ENCODE data around the gene FRYL. TPM values are rescaled to one million over a fixed set of nuclear protein-coding genes. Genes with fewer than 3 reads are reported as not detected.

The FRYL gene
- total and polyA plus RNA-seq, 5 donors from 2014 or later = 27.5 to 135 (median 34.0) TPM

GRCh38 chr4:48664938-48665337 is 115.1 kb downstream of the FRYL start:
- Histone ChIP-seq H3K36me3 (ENCODE audit: control insufficient read depth, insufficient read depth, low read length) (no peaks in the 10 kb centered on the region), H3K27ac (ENCODE audit: insufficient read depth, low read length, poor library complexity, severe bottlenecking) (no peak overlapping the region), H3K4me1 (ENCODE audit: control insufficient read depth, insufficient read depth, low read length, poor library complexity, severe bottlenecking) (peaks cover 9% of the 10 kb centered on the region), H3K27me3 (ENCODE audit: control insufficient read depth, insufficient read depth, low read length) (no peaks in the 10 kb centered on the region), H3K9me3 (ENCODE audit: control insufficient read depth in 2 of 2, low read length in 2 of 2) (no peaks in the 10 kb centered on the region), H3K4me3 (ENCODE audit: low read depth, low read length) (no peak overlapping the region)
- peaks cover 38 to 66% (median 43%) of the 10 kb centered on the region in 4 donors for H3K4me1 Mint-ChIP-seq
- ATAC-seq (ENCODE audit: low read depth in 2 of 2) = no peak
- H3K9me3 Mint-ChIP-seq = peaks cover 0 to 11% (median 2%) of the 10 kb centered on the region in 7 donors
- peaks cover 20% of the 10 kb centered on the region for H3K36me3 Mint-ChIP-seq
- no peaks in the 10 kb centered on the region for H3K27me3 Mint-ChIP-seq
- H3K27ac Mint-ChIP-seq = no peak overlapping the region
- H3K4me3 Mint-ChIP-seq = no peak overlapping the region
- no peak for DNase-seq

DNA sequence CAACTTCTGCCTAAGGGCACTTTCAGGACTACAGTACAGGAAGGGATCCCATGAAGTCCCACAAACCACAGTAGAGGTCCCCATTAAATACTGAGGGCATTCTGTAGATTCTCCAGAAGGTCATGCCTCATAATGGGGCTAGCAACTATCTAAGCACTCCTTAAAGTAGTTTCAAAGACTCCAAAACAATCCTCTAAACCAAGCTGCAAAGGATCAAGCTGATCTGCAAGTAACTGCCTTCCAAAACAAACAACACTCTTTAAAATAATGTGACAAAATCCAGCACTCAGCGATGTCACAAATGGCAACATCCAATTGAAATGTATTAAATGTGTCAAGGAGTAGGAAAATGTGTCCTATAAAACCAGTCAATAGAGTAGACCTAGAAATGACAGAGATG is 118.7 kb downstream of the FRYL start:
- Histone ChIP-seq H3K27me3 (ENCODE audit: control insufficient read depth, insufficient read depth, low read length) (no peaks in the 10 kb centered on the region), H3K4me1 (ENCODE audit: control insufficient read depth, insufficient read depth, low read length, poor library complexity, severe bottlenecking) (peaks cover 9% of the 10 kb centered on the region), H3K27ac (ENCODE audit: insufficient read depth, low read length, poor library complexity, severe bottlenecking) (no peak overlapping the region), H3K4me3 (ENCODE audit: low read depth, low read length) (no peak overlapping the region), H3K36me3 (ENCODE audit: control insufficient read depth, insufficient read depth, low read length) (no peaks in the 10 kb centered on the region), H3K9me3 (ENCODE audit: control insufficient read depth in 2 of 2, low read length in 2 of 2) (no peaks in the 10 kb centered on the region)
- H3K4me3 Mint-ChIP-seq = no peak overlapping the region
- no peaks in the 10 kb centered on the region for H3K27me3 Mint-ChIP-seq
- H3K9me3 Mint-ChIP-seq = peaks cover 0 to 11% (median 2%) of the 10 kb centered on the region in 7 donors
- peaks cover 33 to 49% (median 46%) of the 10 kb centered on the region in 4 donors for H3K4me1 Mint-ChIP-seq
- ATAC-seq (ENCODE audit: low read depth in 2 of 2) (no peak), DNase-seq (no peak)
- peaks cover 20% of the 10 kb centered on the region for H3K36me3 Mint-ChIP-seq
- no peak overlapping the region for H3K27ac Mint-ChIP-seq

DNA sequence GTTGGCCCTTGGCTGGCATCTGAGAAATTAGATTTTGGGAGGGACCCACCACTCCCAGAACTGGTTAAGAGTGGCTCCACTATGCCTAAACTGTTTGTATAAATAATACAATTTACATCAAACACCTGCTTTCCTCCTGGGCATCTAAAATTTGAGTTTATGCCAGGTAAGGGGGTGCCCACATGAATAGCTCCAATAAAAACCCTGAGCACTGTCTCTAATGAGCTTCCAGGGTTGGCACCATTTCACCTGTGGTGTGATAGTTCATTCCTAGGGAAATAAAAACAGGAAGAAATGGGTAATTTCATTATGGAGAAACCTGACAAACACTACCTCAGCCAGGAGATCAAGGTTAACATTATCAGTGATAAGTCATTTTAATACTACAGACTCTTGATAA is 119.7 kb downstream of the FRYL start:
- peaks cover 26 to 42% (median 39%) of the 10 kb centered on the region in 4 donors for H3K4me1 Mint-ChIP-seq

GRCh38 chr4:48654015-48654664 is 125.9 kb downstream of the FRYL start:
- peaks cover 21% of the 10 kb centered on the region for H3K4me1 ChIP-seq (ENCODE audit: control insufficient read depth, insufficient read depth, low read length, poor library complexity, severe bottlenecking)
- peak overlapping the region; percentile 65 for H3K4me3 ChIP-seq (ENCODE audit: low read depth, low read length)
- Mint-ChIP-seq H3K4me1 (peaks cover 49 to 58% (median 51%) of the 10 kb centered on the region in 4 donors), H3K9me3 (no peaks in the 10 kb centered on the region), H3K36me3 (peaks cover 17% of the 10 kb centered on the region), H3K4me3 (peak overlapping the region; percentile 39 to 90 (median 60)), H3K27me3 (no peaks in the 10 kb centered on the region), H3K27ac (peak overlapping the region; percentile 2 to 69 (median 21))
- no peak for ATAC-seq (ENCODE audit: low read depth in 2 of 2)
- H3K36me3 ChIP-seq (ENCODE audit: control insufficient read depth, insufficient read depth, low read length) = peaks cover 4% of the 10 kb centered on the region
- H3K27me3 ChIP-seq (ENCODE audit: control insufficient read depth, insufficient read depth, low read length) = no peaks in the 10 kb centered on the region
- no peak for DNase-seq
- H3K27ac ChIP-seq (ENCODE audit: insufficient read depth, low read length, poor library complexity, severe bottlenecking) = no peak overlapping the region
- no peaks in the 10 kb centered on the region for H3K9me3 ChIP-seq (ENCODE audit: control insufficient read depth in 2 of 2, low read length in 2 of 2)

More for the DNA sequence above, 119.7 kb downstream of the FRYL start:
- ATAC-seq (ENCODE audit: low read depth in 2 of 2) (no peak), DNase-seq (no peak)
- Histone ChIP-seq H3K36me3 (ENCODE audit: control insufficient read depth, insufficient read depth, low read length) (no peaks in the 10 kb centered on the region), H3K4me1 (ENCODE audit: control insufficient read depth, insufficient read depth, low read length, poor library complexity, severe bottlenecking) (peaks cover 2% of the 10 kb centered on the region), H3K4me3 (ENCODE audit: low read depth, low read length) (no peak overlapping the region), H3K27ac (ENCODE audit: insufficient read depth, low read length, poor library complexity, severe bottlenecking) (no peak overlapping the region), H3K27me3 (ENCODE audit: control insufficient read depth, insufficient read depth, low read length) (no peaks in the 10 kb centered on the region), H3K9me3 (ENCODE audit: control insufficient read depth in 2 of 2, low read length in 2 of 2) (no peaks in the 10 kb centered on the region)
- Mint-ChIP-seq H3K4me3 (no peak overlapping the region), H3K27me3 (no peaks in the 10 kb centered on the region), H3K27ac (no peak overlapping the region), H3K36me3 (peaks cover 20% of the 10 kb centered on the region), H3K9me3 (peaks cover 0 to 11% (median 2%) of the 10 kb centered on the region in 7 donors)

- Mint-ChIP-seq H3K4me1 (peaks cover 45 to 53% (median 47%) of the 10 kb centered on the region in 4 donors), H3K27ac (peak overlapping the region in 2 of 3 donors; percentile 2 to 69), H3K4me3 (peak overlapping the region in 3 of 4 donors; percentile 39 to 55 (median 41)), H3K27me3 (no peaks in the 10 kb centered on the region), H3K36me3 (peaks cover 17% of the 10 kb centered on the region), H3K9me3 (no peaks in the 10 kb centered on the region)
- ATAC-seq (ENCODE audit: low read depth in 2 of 2) (peak; percentile 54 to 60), DNase-seq (peak in 2 of 3 donors; percentile 14 to 81)
- Histone ChIP-seq H3K4me1 (ENCODE audit: control insufficient read depth, insufficient read depth, low read length, poor library complexity, severe bottlenecking) (peaks cover 21% of the 10 kb centered on the region), H3K9me3 (ENCODE audit: control insufficient read depth in 2 of 2, low read length in 2 of 2) (no peaks in the 10 kb centered on the region), H3K36me3 (ENCODE audit: control insufficient read depth, insufficient read depth, low read length) (peaks cover 4% of the 10 kb centered on the region), H3K4me3 (ENCODE audit: low read depth, low read length) (peak overlapping the region; percentile 65), H3K27me3 (ENCODE audit: control insufficient read depth, insufficient read depth, low read length) (no peaks in the 10 kb centered on the region), H3K27ac (ENCODE audit: insufficient read depth, low read length, poor library complexity, severe bottlenecking) (no peak overlapping the region)
Measured at GRCh38 chr4:48653217-48654014, 126.7 kb downstream of the FRYL start.

- ATAC-seq (ENCODE audit: low read depth in 2 of 2) (no peak), DNase-seq (no peak)
- no peak overlapping the region for H3K4me3 ChIP-seq (ENCODE audit: low read depth, low read length)
- H3K27me3 ChIP-seq (ENCODE audit: control insufficient read depth, insufficient read depth, low read length) = no peaks in the 10 kb centered on the region
- H3K36me3 Mint-ChIP-seq = peaks cover 22% of the 10 kb centered on the region
- H3K9me3 ChIP-seq (ENCODE audit: control insufficient read depth in 2 of 2, low read length in 2 of 2) = no peaks in the 10 kb centered on the region
- H3K4me3 Mint-ChIP-seq = no peak overlapping the region
- no peak overlapping the region for H3K27ac ChIP-seq (ENCODE audit: insufficient read depth, low read length, poor library complexity, severe bottlenecking)
- no peaks in the 10 kb centered on the region for H3K27me3 Mint-ChIP-seq
- H3K36me3 ChIP-seq (ENCODE audit: control insufficient read depth, insufficient read depth, low read length) = peaks cover 4% of the 10 kb centered on the region
- peaks cover 21% of the 10 kb centered on the region for H3K4me1 ChIP-seq (ENCODE audit: control insufficient read depth, insufficient read depth, low read length, poor library complexity, severe bottlenecking)
- H3K27ac Mint-ChIP-seq = no peak overlapping the region
- H3K9me3 Mint-ChIP-seq = peaks cover 0 to 1% (median 0%) of the 10 kb centered on the region in 7 donors
- H3K4me1 Mint-ChIP-seq = peaks cover 38 to 56% (median 51%) of the 10 kb centered on the region in 4 donors
Measured at GRCh38 chr4:48651914-48652313, 128.2 kb downstream of the FRYL start.

DNA sequence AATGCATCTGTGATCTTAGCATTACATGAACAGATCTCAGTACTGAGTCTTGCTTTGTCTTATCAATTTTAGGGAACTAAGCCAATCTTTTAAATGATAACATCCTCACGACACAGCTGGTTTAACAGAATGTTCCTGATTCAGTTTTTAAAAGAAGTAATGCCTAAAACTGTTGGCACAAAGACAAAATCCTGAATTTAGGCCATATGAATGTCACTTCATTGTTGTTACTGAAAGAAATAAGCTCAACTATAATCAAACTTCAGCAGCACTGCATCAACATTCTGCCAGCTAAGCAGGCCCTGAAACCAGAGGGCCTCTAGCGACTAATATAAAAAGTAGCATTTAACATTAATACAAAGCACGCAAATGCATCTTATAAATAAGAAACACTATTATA is 130.6 kb downstream of the FRYL start:
- ATAC-seq (ENCODE audit: low read depth in 2 of 2) (no peak), DNase-seq (no peak)
- H3K4me1 ChIP-seq (ENCODE audit: control insufficient read depth, insufficient read depth, low read length, poor library complexity, severe bottlenecking) = peaks cover 13% of the 10 kb centered on the region
- Mint-ChIP-seq H3K4me3 (no peak overlapping the region), H3K27ac (no peak overlapping the region), H3K9me3 (peaks cover 0 to 1% (median 0%) of the 10 kb centered on the region in 7 donors), H3K36me3 (peaks cover 26% of the 10 kb centered on the region), H3K27me3 (no peaks in the 10 kb centered on the region), H3K4me1 (peaks cover 41 to 59% (median 50%) of the 10 kb centered on the region in 4 donors)
- no peak overlapping the region for H3K27ac ChIP-seq (ENCODE audit: insufficient read depth, low read length, poor library complexity, severe bottlenecking)
- H3K27me3 ChIP-seq (ENCODE audit: control insufficient read depth, insufficient read depth, low read length) = no peaks in the 10 kb centered on the region
- peaks cover 4% of the 10 kb centered on the region for H3K36me3 ChIP-seq (ENCODE audit: control insufficient read depth, insufficient read depth, low read length)
- H3K9me3 ChIP-seq (ENCODE audit: control insufficient read depth in 2 of 2, low read length in 2 of 2) = no peaks in the 10 kb centered on the region
- H3K4me3 ChIP-seq (ENCODE audit: low read depth, low read length) = no peak overlapping the region
